Activated CD8-positive, alpha-beta T cell treated with anti-CD3 and anti-CD28 coated beads for 36 hours (primary cell): ENCODE measurements around the gene TSC2. TPM values are rescaled to one million over a fixed set of nuclear protein-coding genes. Genes with fewer than 3 reads are reported as not detected.

Source experiments
- ATAC-seq: fragments of 200-7000 bp; cut with Tn5 transposase; one replicate; pipeline ENCODE4 v1.10.0; 2021; ENCODE audit warnings: mild to moderate bottlenecking, moderate library complexity
- CTCF ChIA-PET: fragments of 350-600 bp; sonication (Branson Sonifier 250); formaldehyde crosslinking; loops from one replicate; lab custom pipeline; 2021; ENCODE audit warnings: antibody characterized with exemption; lab: Charles Lee
- POLR2A ChIA-PET: fragments of 350-600 bp; sonication (Branson Sonifier 250); formaldehyde crosslinking; loops from one replicate; lab custom pipeline; 2021; ENCODE audit warnings: antibody characterized with exemption; lab: Charles Lee
- DNase-seq: peaks from one replicate; pipeline ENCODE4 v3.0.0-alpha.2; 2020
- H3K27ac Mint-ChIP-seq: one replicate; pipeline ENCODE4 v1.8.0; 2021; ENCODE audit warnings: mild to moderate bottlenecking, mixed read lengths
- H3K27me3 Mint-ChIP-seq: one replicate; pipeline ENCODE4 v1.8.0; 2021; ENCODE audit warnings: mixed read lengths
- H3K36me3 Mint-ChIP-seq: one replicate; pipeline ENCODE4 v1.8.0; 2021; ENCODE audit warnings: low read depth, mixed read lengths
- H3K4me1 Mint-ChIP-seq: one replicate; pipeline ENCODE4 v1.8.0; 2021; ENCODE audit warnings: low read depth, mixed read lengths
- H3K4me3 Mint-ChIP-seq: one replicate; pipeline ENCODE4 v1.8.0; 2021; ENCODE audit warnings: mild to moderate bottlenecking, moderate library complexity, mixed read lengths
- H3K9me3 Mint-ChIP-seq: one replicate; pipeline ENCODE4 v1.8.0; 2021; ENCODE audit warnings: mixed read lengths
- CTCF ChIP-seq: fragments of 200-600 bp; IDR thresholded peaks from one replicate; pipeline ENCODE4 v1.8.0; 2022; ENCODE audit warnings: antibody characterized with exemption, mild to moderate bottlenecking
- intact Hi-C: fragments of 100-400 bp; cut with micrococcal nuclease; formaldehyde crosslinking; loops from one replicate; pipeline ENCODE4 v1.10.0; 2022
- total RNA-seq, 2 experiments: library from RNA; stranded (reverse); gene quantifications; one replicate each; pipeline ENCODE4 v1.2.3, GENCODE V29; 2021

The TSC2 gene
- total RNA-seq, 2 experiments from 2014 or later, result 54.4 to 57.3 TPM

- Mint-ChIP-seq H3K27ac (no peak overlapping the region), H3K27me3 (no peaks in the 10 kb centered on the region), H3K4me3 (no peak overlapping the region), H3K4me1 (no peaks in the 10 kb centered on the region), H3K36me3 (peaks cover 4% of the 10 kb centered on the region), H3K9me3 (no peaks in the 10 kb centered on the region)
- ATAC-seq, result no peak
- no peak for TF ChIP-seq CTCF
- no peak for DNase-seq
- ChIA-PET CTCF (interaction anchor here (0.6 kb wide), 1 partner anchor 8 kb away, joined by 3 read pairs; no protein-coding TSS in a partner anchor), POLR2A (interaction anchor here (0.8 to 1.4 kb wide), 3 partner anchors 79 to 84 kb away, joined by 3 to 4 read pairs (median 3); partner anchors contain the start of gene TRAF7)
- intact Hi-C loops, result no loop called here
These were observed 23.8 kb downstream of the TSC2 start for GRCh38 chr16:2071454-2072202.

GRCh38 chr16:2072926-2073325, 25.1 kb downstream of the TSC2 start:
- Mint-ChIP-seq H3K4me1 (no peaks in the 10 kb centered on the region), H3K27me3 (no peaks in the 10 kb centered on the region), H3K36me3 (peaks cover 4% of the 10 kb centered on the region), H3K9me3 (no peaks in the 10 kb centered on the region), H3K4me3 (no peak overlapping the region), H3K27ac (no peak overlapping the region)
- no peak for TF ChIP-seq CTCF
- DNase-seq, result no peak
- ChIA-PET POLR2A (interaction anchor here (1.4 kb wide), 1 partner anchor 82 kb away, joined by 4 read pairs; the partner anchor contains the start of gene TRAF7), CTCF (no interaction called here)
- no peak for ATAC-seq
- intact Hi-C loops, result no loop called here

GRCh38 chr16:2074071-2074470, 26.3 kb downstream of the TSC2 start:
- ChIA-PET CTCF (no interaction called here), POLR2A (no interaction called here)
- Mint-ChIP-seq H3K4me1 (no peaks in the 10 kb centered on the region), H3K9me3 (no peaks in the 10 kb centered on the region), H3K4me3 (no peak overlapping the region), H3K36me3 (peaks cover 2% of the 10 kb centered on the region), H3K27me3 (no peaks in the 10 kb centered on the region), H3K27ac (no peak overlapping the region)
- DNase-seq (no peak), ATAC-seq (no peak)
- intact Hi-C loops, result no loop called here
- TF ChIP-seq CTCF, result no peak

GRCh38 chr16:2075631-2076030, 27.8 kb downstream of the TSC2 start:
- no peak for ATAC-seq
- ChIA-PET POLR2A (no interaction called here), CTCF (no interaction called here)
- Mint-ChIP-seq H3K27me3 (no peaks in the 10 kb centered on the region), H3K4me1 (no peaks in the 10 kb centered on the region), H3K4me3 (no peak overlapping the region), H3K36me3 (peaks cover 2% of the 10 kb centered on the region), H3K9me3 (no peaks in the 10 kb centered on the region), H3K27ac (no peak overlapping the region)
- no peak for TF ChIP-seq CTCF
- intact Hi-C loops, result no loop called here
- no peak for DNase-seq
